GM21786 (cell line): ENCODE data around the gene OR5L1.

Experiments
- ATAC-seq: cut with Tn5 transposase; IDR thresholded peaks from one replicate; pipeline ENCODE4 v1.9.1; 2021; ENCODE audit not compliant: unreplicated experiment

The OR5L1 gene

GRCh38 chr11:55811067-55811466 lies at the start of gene OR5L1:
Gene OR5L1 (plus strand): TSS chr11:55811367. CDS start chr11:55811467, 100 bp downstream.
- ATAC-seq = no peak

- no peak for ATAC-seq
Measured at GRCh38 chr11:55773138-55773537, 38.0 kb upstream of the OR5L1 start, which contains the start of gene OR5D13. Gene OR5D13 (plus strand): TSS chr11:55773438. CDS start chr11:55773438, 0 bp downstream.

GRCh38 chr11:55791606-55792005 lies 19.6 kb upstream of the OR5L1 start:
- no peak for ATAC-seq

DNA sequence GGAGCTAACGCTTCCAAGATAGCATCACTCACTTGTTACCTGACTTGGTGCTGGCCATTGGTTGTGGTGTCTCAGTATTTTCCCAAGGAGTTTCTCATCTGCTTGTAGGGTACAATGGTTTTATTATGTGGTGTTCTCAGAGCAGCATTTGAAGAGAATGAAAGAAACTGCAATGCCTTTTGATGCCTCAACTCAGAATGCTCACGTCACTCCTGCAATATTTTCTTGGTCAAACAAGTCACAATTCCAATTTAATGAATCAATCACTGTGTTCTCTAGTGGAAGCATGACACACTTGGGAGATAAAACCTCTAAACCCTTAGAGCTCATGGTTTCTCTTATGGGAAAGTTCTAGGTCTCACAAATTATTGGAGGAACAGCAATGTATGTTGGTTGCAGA lies 17.8 kb upstream of the OR5L1 start:
- no peak for ATAC-seq

DNA sequence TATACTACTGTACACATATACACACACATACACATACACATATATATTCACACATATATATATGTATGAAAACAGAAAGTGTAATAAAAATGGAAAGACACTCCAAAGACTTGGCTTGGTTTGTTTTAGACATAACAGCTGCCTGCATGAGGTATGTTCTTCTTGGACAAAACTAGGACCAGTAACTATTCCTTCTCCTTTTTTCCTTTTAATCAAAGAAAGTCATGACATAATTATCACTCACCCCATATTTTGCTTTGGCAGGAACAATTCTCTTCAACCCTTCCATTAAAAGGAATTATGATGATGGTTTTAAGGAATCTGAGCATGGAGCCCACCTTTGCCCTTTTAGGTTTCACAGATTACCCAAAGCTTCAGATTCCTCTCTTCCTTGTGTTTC lies 15.9 kb upstream of the OR5L1 start, which contains the start of gene OR5D14:
TSS of gene OR5D14 (plus strand) at position 301 of the 400 bp plus-strand sequence. CDS start at position 301, 0 bp downstream.
- no peak for ATAC-seq

- ATAC-seq = no peak
Measured at GRCh38 chr11:55806248-55806647, 4.9 kb upstream of the OR5L1 start.

DNA sequence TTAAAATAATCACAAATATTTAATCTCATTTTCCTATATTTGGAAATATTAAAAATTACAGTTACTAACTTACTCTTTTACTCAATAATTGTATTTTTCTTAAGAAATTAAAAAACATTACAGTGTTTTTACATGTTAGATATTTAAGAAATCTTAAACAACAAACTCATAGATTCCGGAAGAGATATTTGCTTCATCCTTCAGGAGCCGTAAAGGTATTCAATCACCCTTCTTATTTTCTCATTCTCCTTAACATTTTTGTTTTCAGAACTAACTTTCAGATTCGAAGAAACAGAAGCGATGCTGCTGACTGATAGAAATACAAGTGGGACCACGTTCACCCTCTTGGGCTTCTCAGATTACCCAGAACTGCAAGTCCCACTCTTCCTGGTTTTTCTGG lies 8.2 kb downstream of the OR5L1 start, which contains the start of gene OR5D18:
TSS of gene OR5D18 (plus strand) at position 301 of the 400 bp plus-strand sequence. CDS start at position 301, 0 bp downstream.
- no peak for ATAC-seq

DNA sequence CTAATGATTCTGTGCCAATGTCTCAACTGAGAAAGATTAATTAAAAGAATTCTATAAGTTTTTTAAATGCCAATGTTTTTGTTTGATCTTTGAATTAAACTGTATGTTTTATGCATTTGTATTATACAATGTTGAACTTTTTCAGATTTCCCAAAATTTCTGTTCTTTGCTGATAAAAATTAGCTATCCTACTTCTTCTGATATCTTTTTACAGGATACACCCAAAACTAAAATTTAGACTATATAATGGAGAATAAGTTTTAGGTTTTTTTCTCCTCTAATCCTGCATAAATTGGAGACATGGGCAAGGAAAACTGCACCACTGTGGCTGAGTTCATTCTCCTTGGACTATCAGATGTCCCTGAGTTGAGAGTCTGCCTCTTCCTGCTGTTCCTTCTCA lies 15.8 kb downstream of the OR5L1 start, which contains the start of gene OR5L2:
TSS of gene OR5L2 (plus strand) at position 301 of the 400 bp plus-strand sequence. CDS start at position 301, 0 bp downstream.
- ATAC-seq = no peak

DNA sequence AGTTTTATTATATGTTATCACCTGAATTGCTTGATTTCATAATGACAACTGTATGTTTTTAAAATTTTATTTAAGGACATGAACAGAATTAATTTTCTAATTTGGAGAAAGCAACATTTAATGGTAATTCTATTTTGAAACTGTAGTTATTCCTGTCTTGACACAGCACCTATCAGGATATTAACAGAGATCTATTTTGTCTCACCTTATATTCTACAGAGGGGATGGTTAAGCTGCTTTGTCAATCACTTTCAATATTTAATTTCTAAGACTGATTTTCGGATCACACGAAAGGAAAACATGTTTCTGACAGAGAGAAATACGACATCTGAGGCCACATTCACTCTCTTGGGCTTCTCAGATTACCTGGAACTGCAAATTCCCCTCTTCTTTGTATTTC lies 27.3 kb downstream of the OR5L1 start, which contains the start of gene OR5D16:
TSS of gene OR5D16 (plus strand) at position 301 of the 400 bp plus-strand sequence. CDS start at position 301, 0 bp downstream.
- ATAC-seq = no peak

DNA sequence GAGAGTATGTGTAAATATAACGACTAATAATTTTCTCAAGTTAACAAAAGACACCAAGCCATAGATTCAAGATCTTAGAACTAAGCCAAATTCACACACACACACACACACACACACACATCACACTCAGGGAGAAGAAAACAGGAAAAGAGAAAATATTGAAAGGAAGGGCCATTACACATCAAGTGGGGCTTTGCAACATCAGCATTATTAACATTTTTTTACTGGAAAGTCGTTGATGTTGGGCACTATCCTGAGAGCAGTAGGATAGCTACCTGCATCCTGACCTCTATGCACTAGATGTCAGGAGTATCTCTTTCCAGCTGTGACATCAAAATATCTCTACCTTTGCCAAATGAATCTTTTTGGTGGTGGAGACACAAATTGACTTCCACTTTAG lies 36.3 kb downstream of the OR5L1 start:
- ATAC-seq = no peak

DNA sequence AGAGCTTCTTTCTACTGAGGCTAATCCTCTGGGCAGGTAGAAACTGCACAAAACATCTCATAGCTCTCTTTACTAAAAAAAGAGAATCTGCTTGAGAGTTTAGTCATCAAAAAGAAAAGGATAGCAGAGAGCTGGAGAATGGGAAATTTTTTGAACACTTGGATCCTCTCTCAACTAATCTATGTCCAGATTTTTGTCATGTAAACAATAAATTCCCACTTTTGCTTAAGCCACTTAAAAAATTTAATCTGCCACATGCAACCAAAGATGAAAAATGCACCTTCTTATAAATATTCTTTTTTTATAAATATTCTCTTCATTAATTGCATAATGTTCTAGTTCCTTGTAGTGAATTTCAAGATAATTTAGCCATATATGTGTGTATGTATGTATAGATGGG lies 37.9 kb downstream of the OR5L1 start:
- no peak for ATAC-seq

- ATAC-seq = no peak
Measured at GRCh38 chr11:55852141-55852540, 41.0 kb downstream of the OR5L1 start.

- ATAC-seq = peak; percentile 76
Measured at GRCh38 chr11:55854704-55855103, 43.5 kb downstream of the OR5L1 start.
